Endothelial cell of umbilical vein (primary cell): ENCODE results near the gene KCNQ2. TPM values are rescaled to one million over a fixed set of nuclear protein-coding genes. Genes with fewer than 3 reads are reported as not detected.

Experiments used
- BruUV-seq: library from RNA; stranded (reverse); fragments of 400-500 nt; replicated peaks from 2 replicates; lab custom pipeline; 2021; lab: Mats Ljungman, UMichigan
- CTCF ChIA-PET: fragments of 300-600, 350-600 bp; sonication (Branson Sonifier 250); formaldehyde crosslinking; loops from one replicate; lab custom pipeline; 2021; ENCODE audit warnings: antibody characterized with exemption, inconsistent platforms; lab: Charles Lee
- POLR2A ChIA-PET: fragments of 300-600, 350-600 bp; sonication (Branson Sonifier 250); formaldehyde crosslinking; loops from one replicate; lab custom pipeline; 2021; ENCODE audit warnings: antibody characterized with exemption, inconsistent platforms; lab: Charles Lee
- DNase-seq: peaks from one replicate; pipeline ENCODE4 v3.0.0-alpha.2; 2011; ENCODE audit warnings: low read depth, low spot score
- FAIRE-seq: peaks from 2 replicates; lab custom pipeline; 2011; peaks lifted over from hg19 to GRCh38; lab: Jason Lieb, UNC
- H2AFZ ChIP-seq: 2 replicates; pipeline ENCODE4 v1.6.0; 2012; ENCODE audit warnings: low read depth, low read length, control low read depth, inconsistent platforms
- H3K27ac ChIP-seq: 2 replicates; pipeline ENCODE4 v1.5.1; 2011; ENCODE audit warnings: low read depth, mild to moderate bottlenecking, control low read depth, low read length, moderate library complexity; ENCODE audit not compliant: insufficient read depth
- H3K27me3 ChIP-seq, 2 experiments: 2 replicates each; pipeline versions ENCODE4 v1.6.0 to v1.6.1; 2011; ENCODE audit warnings: low read length in 2 of 2, mixed read lengths in 1 of 2; ENCODE audit not compliant: control insufficient read depth in 2 of 2, insufficient read depth in 2 of 2
- H3K36me3 ChIP-seq, 2 experiments: 2 replicates in 1 of 2; 3 replicates in 1 of 2; pipeline ENCODE4 v1.5.1; 2011; ENCODE audit warnings: low read length in 2 of 2, mild to moderate bottlenecking in 1 of 2, moderate library complexity in 1 of 2; ENCODE audit not compliant: control insufficient read depth in 2 of 2, insufficient read depth in 2 of 2; ENCODE audit errors: extremely low read depth in 1 of 2
- H3K4me1 ChIP-seq: 3 replicates; pipeline ENCODE4 v1.5.1; 2011; ENCODE audit warnings: mild to moderate bottlenecking, low read length; ENCODE audit not compliant: control insufficient read depth, insufficient read depth; ENCODE audit errors: extremely low read depth
- H3K4me2 ChIP-seq: 2 replicates; pipeline ENCODE4 v1.6.1; 2011; ENCODE audit warnings: low read length, control low read depth, mixed read lengths; ENCODE audit not compliant: insufficient read depth
- H3K4me3 ChIP-seq, 3 experiments: fragments of 200-600 bp in 1 of 3; sonication (generic), shearing (Covaris generic) in 1 of 3; replicated peaks in 1 of 3; 2 replicates each; pipeline ENCODE4 v1.5.1; 2011 to 2016; ENCODE audit warnings: control low read depth in 3 of 3, low read length in 3 of 3, mild to moderate bottlenecking in 2 of 3, inconsistent platforms in 1 of 3, low read depth in 1 of 3, moderate library complexity in 1 of 3; ENCODE audit not compliant: insufficient read depth in 1 of 3
- H3K79me2 ChIP-seq: 2 replicates; pipeline ENCODE4 v1.6.0; 2012; ENCODE audit warnings: low read length, inconsistent platforms; ENCODE audit not compliant: control insufficient read depth, insufficient read depth
- H3K9ac ChIP-seq: replicated peaks from 2 replicates; pipeline ENCODE3; 2011; ENCODE audit warnings: low read length, control low read depth; ENCODE audit not compliant: insufficient read depth; ENCODE audit errors: extremely low read depth
- H3K9me1 ChIP-seq: replicated peaks from 3 replicates; pipeline ENCODE4 v1.6.0; 2011; ENCODE audit warnings: mild to moderate bottlenecking, low read length; ENCODE audit not compliant: control insufficient read depth, insufficient read depth; ENCODE audit errors: extremely low read depth
- H3K9me3 ChIP-seq: replicated peaks from 2 replicates; pipeline ENCODE4 v1.5.1; 2012; ENCODE audit warnings: low read length, inconsistent platforms; ENCODE audit not compliant: control insufficient read depth, insufficient read depth
- H4K20me1 ChIP-seq: replicated peaks from 2 replicates; pipeline ENCODE3; 2011; ENCODE audit warnings: mild to moderate bottlenecking, low read length; ENCODE audit not compliant: control insufficient read depth, insufficient read depth; ENCODE audit errors: extremely low read depth
- CTCF ChIP-seq, 2 donors: IDR thresholded peaks; 1 replicate in 1 of 2; 2 replicates in 1 of 2; pipeline ENCODE4 v1.5.1; 2011; ENCODE audit warnings: low read length in 2 of 2, mild to moderate bottlenecking in 2 of 2, moderate library complexity in 2 of 2, control low read depth in 1 of 2, inconsistent platforms in 1 of 2, low read depth in 1 of 2; ENCODE audit not compliant: insufficient read depth in 1 of 2; ENCODE audit errors: extremely low read depth in 1 of 2
- EZH2 ChIP-seq: IDR thresholded peaks from 2 replicates; pipeline ENCODE4 v1.6.1; 2012; ENCODE audit warnings: borderline replicate concordance, low read depth, mild to moderate bottlenecking, moderate library complexity, low read length, inconsistent platforms; ENCODE audit not compliant: severe bottlenecking
- FOS ChIP-seq: IDR thresholded peaks from 2 replicates; pipeline ENCODE4 v1.6.1; 2011; ENCODE audit warnings: mild to moderate bottlenecking, low read length, moderate library complexity, borderline replicate concordance; ENCODE audit not compliant: insufficient read depth
- GATA2 ChIP-seq: IDR thresholded peaks from 2 replicates; pipeline ENCODE4 v1.7.0; 2011; ENCODE audit warnings: low read depth, mild to moderate bottlenecking, moderate library complexity, mixed read lengths, low read length; ENCODE audit not compliant: insufficient read length, insufficient read depth
- JUN ChIP-seq: IDR thresholded peaks from 2 replicates; pipeline ENCODE4 v1.6.1; 2011; ENCODE audit warnings: borderline replicate concordance, low read depth; ENCODE audit not compliant: insufficient read length, insufficient read depth
- MAX ChIP-seq: IDR thresholded peaks from 2 replicates; pipeline ENCODE4 v1.6.1; 2011; ENCODE audit not compliant: insufficient read depth, insufficient read length
- MYC ChIP-seq: IDR thresholded peaks from one replicate; pipeline ENCODE4 v1.6.1; 2011; ENCODE audit warnings: mild to moderate bottlenecking, low read depth, low read length
- POLR2A ChIP-seq: IDR thresholded peaks from 2 replicates; pipeline ENCODE4 v1.6.1; 2012; ENCODE audit warnings: low read depth, mild to moderate bottlenecking, control low read depth, low read length
- POLR2AphosphoS5 ChIP-seq: IDR thresholded peaks from 2 replicates; pipeline ENCODE4 v1.6.1; 2012; ENCODE audit warnings: low read depth, mild to moderate bottlenecking, control low read depth, low read length, moderate library complexity; ENCODE audit not compliant: insufficient read depth
- dilution Hi-C: fragments of 300-500 bp; cut with MboI; formaldehyde crosslinking; loops from one replicate; pipeline ENCODE4 v1.15.0; 2019; ENCODE audit warnings: low sequenced_read_pairs; ENCODE audit not compliant: extremely low pct_ligation_motif_present
- intact Hi-C: fragments of 100-400 bp; cut with micrococcal nuclease; formaldehyde crosslinking; loops from one replicate; pipeline ENCODE4 v1.10.0; 2022
- polyA plus RNA-seq, 4 experiments: library from polyadenylated mRNA; depleted of rRNA in 3 of 4; stranded (reverse) in 3 of 4; unstranded in 1 of 4; fragments of >200 nt; gene quantifications; 2 replicates each; pipeline versions ENCODE4 v1.2.1 to v1.2.3, GENCODE V29; 2011 to 2012; ENCODE audit warnings: missing spikeins in 1 of 4
- total RNA-seq: library from RNA; stranded (reverse); gene quantifications from 2 replicates; pipeline ENCODE4 v1.2.3, GENCODE V29; 2021

KCNQ2 gene
- total and polyA plus RNA-seq, 2 donors (not counting 3 experiments of a cell fraction or from before 2014, with no cell fraction given), result not detected

GRCh38 chr20:63394069-63394919 lies 78.2 kb downstream of the KCNQ2 start:
- H3K4me1 ChIP-seq, result no peaks in the 10 kb centered on the region
- DNase-seq (no peak), FAIRE-seq (no peak)
- H4K20me1 ChIP-seq, result no peaks in the 10 kb centered on the region
- H2AFZ ChIP-seq, result no peak overlapping the region
- ChIA-PET CTCF (interaction anchor here (2.5 kb wide), 1 partner anchor 13 kb away, joined by 9 read pairs; no protein-coding TSS in a partner anchor), POLR2A (no interaction called here)
- no peak for TF ChIP-seq JUN
- BruUV-seq, result no TSS peak
- no peaks in the 10 kb centered on the region for H3K9me3 ChIP-seq
- H3K9ac ChIP-seq, result no peak overlapping the region
- H3K27me3 ChIP-seq, result no peaks in the 10 kb centered on the region
- intact Hi-C loops, result no loop called here
- no peaks in the 10 kb centered on the region for H3K9me1 ChIP-seq
- no peak overlapping the region for H3K27ac ChIP-seq
- no peak overlapping the region for H3K4me2 ChIP-seq
- no peaks in the 10 kb centered on the region for H3K79me2 ChIP-seq
- no peak overlapping the region for H3K4me3 ChIP-seq
- no peaks in the 10 kb centered on the region for H3K36me3 ChIP-seq
- dilution Hi-C loops, result no loop called here

- H3K9ac ChIP-seq, result no peak overlapping the region
- H2AFZ ChIP-seq, result no peak overlapping the region
- no peaks in the 10 kb centered on the region for H3K79me2 ChIP-seq
- ChIA-PET CTCF (interaction anchor here (2.5 kb wide), 1 partner anchor 12 kb away, joined by 9 read pairs; no protein-coding TSS in a partner anchor), POLR2A (no interaction called here)
- dilution Hi-C loops (no loop called here), intact Hi-C loops (no loop called here)
- no peaks in the 10 kb centered on the region for H3K4me1 ChIP-seq
- TF ChIP-seq FOS (no peak), POLR2A (no peak), CTCF (IDR thresholded peaks at IDR 0.05; ENCODE audit: extremely low read depth in 1 of 2, insufficient read depth in 1 of 2, low read depth in 1 of 2, low read length in 2 of 2) (no peak), GATA2 (no peak), MYC (no peak), POLR2AphosphoS5 (no peak), JUN (no peak), EZH2 (no peak), MAX (no peak)
- H3K36me3 ChIP-seq, result no peaks in the 10 kb centered on the region
- FAIRE-seq (no peak), DNase-seq (no peak)
- H3K27me3 ChIP-seq, result no peaks in the 10 kb centered on the region
- BruUV-seq, result no TSS peak
- no peaks in the 10 kb centered on the region for H4K20me1 ChIP-seq
- no peak overlapping the region for H3K4me3 ChIP-seq
- no peak overlapping the region for H3K27ac ChIP-seq
- H3K9me3 ChIP-seq, result no peaks in the 10 kb centered on the region
- H3K4me2 ChIP-seq, result no peak overlapping the region
- H3K9me1 ChIP-seq, result no peaks in the 10 kb centered on the region
These were observed 78.9 kb downstream of the KCNQ2 start for GRCh38 chr20:63393566-63393965.
